ENCODE measurements around the gene NEUROD6. TPM values are rescaled to one million over a fixed set of nuclear protein-coding genes. Genes with fewer than 3 reads are reported as not detected.

NEUROD6 gene
- total RNA-seq, 1 experiment from 2014 or later: not detected

DNA sequence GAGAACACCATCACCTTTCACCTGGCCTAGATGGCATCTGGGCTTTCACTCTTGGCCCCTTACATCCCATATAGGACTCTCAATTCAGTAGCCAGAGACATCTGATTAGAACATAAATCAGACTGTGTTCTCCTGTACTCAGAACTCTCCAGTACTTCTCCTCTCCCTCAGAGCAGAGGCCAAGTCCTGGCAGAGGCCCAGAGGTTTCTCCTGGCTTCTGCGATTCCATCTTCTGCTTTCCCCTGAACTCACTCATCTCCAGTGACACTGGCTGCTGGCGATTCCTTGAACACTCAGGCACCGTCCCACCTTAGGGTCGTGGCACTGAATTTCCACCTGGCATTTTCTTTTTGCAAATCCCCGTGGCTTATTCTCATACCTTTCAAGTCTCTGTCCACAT is 4.9 kb upstream of the NEUROD6 start:
- BruUV-seq (replicated peaks): no TSS peak
- in situ Hi-C loops (cut with HindIII; ENCODE audit: low pct_unique_long_range_greater_than_20kb, low sequenced_read_pairs): no loop called here
- no peak overlapping the region for H3K4me3 ChIP-seq (ENCODE audit: low read depth in 2 of 2, low read length in 2 of 2)
- H3K36me3 ChIP-seq (ENCODE audit: control insufficient read depth, insufficient read depth, low read length): no peaks in the 10 kb centered on the region
- H3K9me3 ChIP-seq (ENCODE audit: control insufficient read depth, insufficient read depth, low read depth, low read length): no peaks in the 10 kb centered on the region
- peaks cover 18% of the 10 kb centered on the region for H3K27me3 ChIP-seq (ENCODE audit: control insufficient read depth, insufficient read depth, low read length)
- CTCF ChIA-PET: interaction anchor here (0.9 kb wide), 1 partner anchor 316 kb away, joined by 3 read pairs; no protein-coding TSS in a partner anchor
- TF ChIP-seq POLR2AphosphoS5 (IDR thresholded peaks at IDR 0.05; ENCODE audit: low read depth, low read length): no peak
- TF ChIP-seq TCF7L2 (IDR thresholded peaks at IDR 0.05; ENCODE audit: low read depth, low read length): no peak
- TF ChIP-seq SIN3A (IDR thresholded peaks at IDR 0.05; ENCODE audit: borderline replicate concordance, insufficient read depth, low read depth, low read length): no peak
- TF ChIP-seq, protein P1, sequence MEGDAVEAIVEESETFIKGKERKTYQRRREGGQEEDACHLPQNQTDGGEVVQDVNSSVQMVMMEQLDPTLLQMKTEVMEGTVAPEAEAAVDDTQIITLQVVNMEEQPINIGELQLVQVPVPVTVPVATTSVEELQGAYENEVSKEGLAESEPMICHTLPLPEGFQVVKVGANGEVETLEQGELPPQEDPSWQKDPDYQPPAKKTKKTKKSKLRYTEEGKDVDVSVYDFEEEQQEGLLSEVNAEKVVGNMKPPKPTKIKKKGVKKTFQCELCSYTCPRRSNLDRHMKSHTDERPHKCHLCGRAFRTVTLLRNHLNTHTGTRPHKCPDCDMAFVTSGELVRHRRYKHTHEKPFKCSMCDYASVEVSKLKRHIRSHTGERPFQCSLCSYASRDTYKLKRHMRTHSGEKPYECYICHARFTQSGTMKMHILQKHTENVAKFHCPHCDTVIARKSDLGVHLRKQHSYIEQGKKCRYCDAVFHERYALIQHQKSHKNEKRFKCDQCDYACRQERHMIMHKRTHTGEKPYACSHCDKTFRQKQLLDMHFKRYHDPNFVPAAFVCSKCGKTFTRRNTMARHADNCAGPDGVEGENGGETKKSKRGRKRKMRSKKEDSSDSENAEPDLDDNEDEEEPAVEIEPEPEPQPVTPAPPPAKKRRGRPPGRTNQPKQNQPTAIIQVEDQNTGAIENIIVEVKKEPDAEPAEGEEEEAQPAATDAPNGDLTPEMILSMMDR (IDR thresholded peaks at IDR 0.05): no peak
- TF ChIP-seq, protein P2, sequence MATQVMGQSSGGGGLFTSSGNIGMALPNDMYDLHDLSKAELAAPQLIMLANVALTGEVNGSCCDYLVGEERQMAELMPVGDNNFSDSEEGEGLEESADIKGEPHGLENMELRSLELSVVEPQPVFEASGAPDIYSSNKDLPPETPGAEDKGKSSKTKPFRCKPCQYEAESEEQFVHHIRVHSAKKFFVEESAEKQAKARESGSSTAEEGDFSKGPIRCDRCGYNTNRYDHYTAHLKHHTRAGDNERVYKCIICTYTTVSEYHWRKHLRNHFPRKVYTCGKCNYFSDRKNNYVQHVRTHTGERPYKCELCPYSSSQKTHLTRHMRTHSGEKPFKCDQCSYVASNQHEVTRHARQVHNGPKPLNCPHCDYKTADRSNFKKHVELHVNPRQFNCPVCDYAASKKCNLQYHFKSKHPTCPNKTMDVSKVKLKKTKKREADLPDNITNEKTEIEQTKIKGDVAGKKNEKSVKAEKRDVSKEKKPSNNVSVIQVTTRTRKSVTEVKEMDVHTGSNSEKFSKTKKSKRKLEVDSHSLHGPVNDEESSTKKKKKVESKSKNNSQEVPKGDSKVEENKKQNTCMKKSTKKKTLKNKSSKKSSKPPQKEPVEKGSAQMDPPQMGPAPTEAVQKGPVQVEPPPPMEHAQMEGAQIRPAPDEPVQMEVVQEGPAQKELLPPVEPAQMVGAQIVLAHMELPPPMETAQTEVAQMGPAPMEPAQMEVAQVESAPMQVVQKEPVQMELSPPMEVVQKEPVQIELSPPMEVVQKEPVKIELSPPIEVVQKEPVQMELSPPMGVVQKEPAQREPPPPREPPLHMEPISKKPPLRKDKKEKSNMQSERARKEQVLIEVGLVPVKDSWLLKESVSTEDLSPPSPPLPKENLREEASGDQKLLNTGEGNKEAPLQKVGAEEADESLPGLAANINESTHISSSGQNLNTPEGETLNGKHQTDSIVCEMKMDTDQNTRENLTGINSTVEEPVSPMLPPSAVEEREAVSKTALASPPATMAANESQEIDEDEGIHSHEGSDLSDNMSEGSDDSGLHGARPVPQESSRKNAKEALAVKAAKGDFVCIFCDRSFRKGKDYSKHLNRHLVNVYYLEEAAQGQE (IDR thresholded peaks at IDR 0.05; ENCODE audit: insufficient read depth in 1 of 2, low read depth in 2 of 2, low read length in 1 of 2): no peak
- H3K4me1 ChIP-seq (ENCODE audit: control insufficient read depth, insufficient read depth, low read length): no peaks in the 10 kb centered on the region
- DNase-seq (ENCODE audit: low read depth, low spot score) (no peak), ATAC-seq (no peak)
- intact Hi-C loops (cut with micrococcal nuclease; ENCODE audit: unreplicated experiment): no loop called here
- H3K27ac ChIP-seq (ENCODE audit: low read length): no peak overlapping the region
- POLR2A ChIA-PET: no interaction called here

DNA sequence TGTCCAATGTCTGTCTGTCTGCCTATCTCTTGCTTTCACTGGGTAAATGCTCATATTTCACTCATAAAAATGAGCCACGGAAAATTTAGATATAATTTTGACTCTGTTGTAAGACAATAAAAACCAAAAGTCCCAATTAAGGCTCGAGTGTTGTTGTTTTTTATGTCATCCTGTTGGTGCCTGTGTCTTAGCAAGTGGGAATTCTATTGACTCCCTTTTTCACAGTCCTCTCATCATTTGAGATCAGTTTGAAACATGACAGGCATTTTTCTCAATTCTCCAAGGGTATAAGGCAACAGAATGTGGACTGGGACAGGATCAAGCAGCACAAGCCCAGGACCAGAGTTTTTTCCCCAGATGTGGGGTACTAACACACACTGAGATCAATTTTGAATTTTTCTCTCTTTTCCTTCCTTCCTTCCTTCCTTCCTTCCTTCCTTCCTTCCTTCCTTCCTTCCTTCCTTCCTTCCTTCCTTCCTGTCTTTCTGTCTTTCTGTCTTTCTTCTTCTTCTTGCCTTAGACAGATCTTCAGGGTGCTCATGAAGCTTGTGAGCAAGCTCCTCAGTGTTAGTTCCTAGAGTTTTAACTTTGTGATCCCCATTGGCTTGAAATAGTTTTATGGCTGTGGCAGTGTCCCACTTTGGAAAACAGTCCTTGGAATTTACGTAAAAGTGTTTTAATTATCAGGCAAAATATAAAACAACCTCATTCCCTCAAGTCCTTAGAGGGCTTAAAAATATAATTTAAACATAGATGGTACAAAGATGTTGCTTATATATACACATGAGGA is 3.2 kb upstream of the NEUROD6 start:
- ChIA-PET POLR2A (no interaction called here), CTCF (no interaction called here)
- Histone ChIP-seq H3K27me3 (ENCODE audit: control insufficient read depth, insufficient read depth, low read length) (peaks cover 25% of the 10 kb centered on the region), H3K36me3 (ENCODE audit: control insufficient read depth, insufficient read depth, low read length) (no peaks in the 10 kb centered on the region), H3K27ac (ENCODE audit: low read length) (no peak overlapping the region), H3K9me3 (ENCODE audit: control insufficient read depth, insufficient read depth, low read depth, low read length) (no peaks in the 10 kb centered on the region), H3K4me1 (ENCODE audit: control insufficient read depth, insufficient read depth, low read length) (no peaks in the 10 kb centered on the region), H3K4me3 (ENCODE audit: low read depth in 2 of 2, low read length in 2 of 2) (no peak overlapping the region)
- DNase-seq (ENCODE audit: low read depth, low spot score) (no peak), ATAC-seq (no peak)
- in situ Hi-C loops (cut with HindIII; ENCODE audit: low pct_unique_long_range_greater_than_20kb, low sequenced_read_pairs): no loop called here
- no TSS peak for BruUV-seq (replicated peaks)
- intact Hi-C loops (cut with micrococcal nuclease; ENCODE audit: unreplicated experiment): no loop called here
- TF ChIP-seq, protein P1 (IDR thresholded peaks at IDR 0.05): no peak
- TF ChIP-seq, protein P2 (IDR thresholded peaks at IDR 0.05; ENCODE audit: insufficient read depth in 1 of 2, low read depth in 2 of 2, low read length in 1 of 2): no peak
- TF ChIP-seq POLR2AphosphoS5 (IDR thresholded peaks at IDR 0.05; ENCODE audit: low read depth, low read length): no peak
- TF ChIP-seq SIN3A (IDR thresholded peaks at IDR 0.05; ENCODE audit: borderline replicate concordance, insufficient read depth, low read depth, low read length): no peak
- no peak for TF ChIP-seq TCF7L2 (IDR thresholded peaks at IDR 0.05; ENCODE audit: low read depth, low read length)

All from Panc1 (cell line).